ENCODE measurements around the gene IGFBP5.
A peak's percentile ranks its signal among the peaks of the same experiment; 100 is the strongest.

IGFBP5 gene

DNA sequence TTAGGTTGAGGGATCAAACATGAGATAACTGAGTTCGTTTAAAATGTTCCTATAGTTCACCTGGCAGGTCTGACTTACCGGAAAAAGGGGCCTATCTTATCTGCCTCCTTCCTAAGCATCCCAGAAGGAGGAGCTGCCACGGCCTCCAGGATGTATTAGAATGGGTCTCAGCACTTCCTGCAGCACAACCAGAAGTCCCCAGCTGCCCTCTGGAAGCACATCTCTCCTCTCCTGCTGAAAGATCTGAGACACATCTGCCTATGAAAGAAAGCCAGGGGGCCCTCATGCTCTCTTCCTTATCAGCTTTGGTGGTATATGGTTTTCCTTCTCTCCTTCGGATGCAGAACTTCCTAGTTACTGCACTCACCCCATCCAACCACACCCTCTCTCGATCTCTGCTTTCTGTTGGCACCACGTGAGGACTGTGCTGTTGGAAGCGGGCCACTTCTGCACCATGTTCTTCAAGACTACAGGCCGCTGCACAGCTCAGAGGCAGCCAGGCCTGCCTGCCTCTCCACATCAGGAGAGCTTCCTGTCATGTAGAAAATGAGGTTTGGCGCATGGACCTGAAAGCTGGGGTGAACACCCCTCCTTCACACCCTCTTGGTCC lies 6.5 kb downstream of the IGFBP5 start:
- DNase-seq (ENCODE audit: low read depth, low spot score), result peak; percentile 40

DNA sequence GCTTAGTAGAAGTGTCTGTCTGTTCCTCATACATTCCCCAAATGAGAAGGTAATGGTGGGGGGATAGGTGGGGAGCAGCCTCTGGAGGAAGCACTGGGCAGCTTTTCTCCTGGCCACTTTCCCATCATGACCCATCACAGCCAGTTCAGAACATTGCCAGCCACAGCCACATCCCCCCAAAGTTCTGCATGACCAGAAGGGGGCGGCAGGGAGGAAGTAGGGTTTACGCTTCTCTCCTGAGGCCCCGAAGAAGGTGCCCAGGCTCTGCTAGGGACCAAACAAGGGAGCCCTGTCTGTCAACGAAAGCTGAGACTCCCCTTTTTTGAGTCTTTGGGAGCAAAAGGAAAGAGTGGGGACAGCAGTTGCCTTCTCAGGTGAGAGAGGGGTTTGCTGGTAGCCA lies 7.7 kb downstream of the IGFBP5 start:
- DNase-seq (ENCODE audit: low read depth, low spot score), result no peak

DNA sequence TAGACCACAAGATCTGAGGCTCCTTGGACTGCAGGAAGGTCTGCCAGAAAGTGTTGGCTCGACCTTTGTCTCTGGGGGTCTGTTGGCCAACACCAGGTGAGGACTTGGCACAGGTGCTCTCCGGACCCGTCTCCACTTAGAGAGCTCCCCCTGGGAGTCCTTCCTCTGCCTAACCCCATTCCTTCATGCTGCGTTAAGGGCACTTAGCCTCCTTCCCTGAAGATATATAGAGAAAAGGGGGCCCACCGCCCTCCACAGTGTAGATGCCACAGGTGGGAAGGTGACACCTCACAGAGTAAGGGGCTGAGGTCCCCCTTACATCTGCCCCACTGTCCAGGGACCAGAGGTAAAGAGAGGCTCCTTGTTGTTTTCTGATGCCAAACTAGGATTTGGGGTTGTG lies 8.2 kb downstream of the IGFBP5 start:
- DNase-seq (ENCODE audit: low read depth, low spot score), result no peak

DNA sequence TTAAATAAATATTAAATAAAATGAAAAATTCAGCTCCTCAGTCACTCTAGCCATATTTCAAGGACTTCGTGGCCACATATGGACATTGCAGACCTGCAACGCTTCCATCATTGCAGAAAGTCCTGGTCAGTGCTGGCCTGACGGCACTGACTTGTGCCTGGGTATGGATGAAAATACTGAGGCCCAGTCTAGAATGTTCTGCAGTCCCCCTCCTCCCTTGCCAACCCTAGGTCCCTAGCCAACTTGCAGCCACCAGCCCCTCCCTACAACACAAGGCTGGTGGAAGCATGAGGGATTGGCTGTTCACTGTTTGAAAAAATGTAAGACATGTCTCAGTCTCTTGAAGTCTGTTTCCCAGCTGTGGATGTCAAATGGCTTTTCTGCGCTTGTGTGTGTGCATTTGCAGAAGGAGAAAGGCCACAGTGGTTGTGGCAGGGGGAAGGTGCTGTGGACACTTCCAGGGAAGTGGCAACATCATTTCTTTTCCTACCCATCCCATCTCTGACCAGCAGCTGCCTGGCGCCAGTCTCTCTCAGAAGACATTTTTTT lies 9.9 kb downstream of the IGFBP5 start:
- no peak for DNase-seq (ENCODE audit: low read depth, low spot score)

DNA sequence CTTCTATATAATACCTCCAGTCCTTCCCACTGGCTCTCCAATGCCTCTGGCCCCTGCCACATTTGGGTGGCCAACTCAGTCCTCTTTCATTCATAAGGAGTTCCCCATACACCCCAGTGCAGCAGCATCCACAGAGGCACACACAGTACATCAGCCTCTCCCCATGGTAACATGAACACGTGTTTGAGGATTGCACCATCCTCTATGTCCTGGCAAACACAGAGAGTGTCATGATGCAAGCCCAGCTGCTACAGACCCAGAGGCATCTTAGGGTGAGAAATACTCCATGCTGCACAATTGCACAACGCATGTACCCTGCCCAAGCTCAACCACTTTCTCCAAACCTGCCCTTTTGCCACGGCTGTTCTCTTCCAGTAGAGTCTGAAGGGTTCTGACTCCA lies 11.5 kb downstream of the IGFBP5 start:
- DNase-seq (ENCODE audit: low read depth, low spot score), result no peak

DNA sequence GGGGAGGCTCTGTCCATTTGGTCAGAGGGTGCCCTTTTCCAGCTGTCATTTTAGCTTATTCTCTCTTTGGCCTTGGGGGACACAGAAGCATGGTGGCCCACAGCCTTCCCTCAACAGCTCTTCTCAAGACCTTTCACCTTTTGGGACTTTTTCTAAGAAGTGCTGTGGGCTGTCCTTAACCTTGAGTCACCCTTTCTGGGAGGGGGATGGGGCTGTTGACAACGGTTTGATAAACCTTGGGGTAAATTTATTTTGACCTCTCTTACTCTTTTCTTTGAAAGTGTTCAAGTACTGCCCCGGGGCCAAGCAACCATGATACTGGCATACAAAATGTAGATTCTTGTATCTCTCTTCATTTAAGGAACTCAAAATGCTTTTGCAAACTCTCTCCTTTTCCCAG lies 13.7 kb downstream of the IGFBP5 start:
- no peak for DNase-seq (ENCODE audit: low read depth, low spot score)

DNA sequence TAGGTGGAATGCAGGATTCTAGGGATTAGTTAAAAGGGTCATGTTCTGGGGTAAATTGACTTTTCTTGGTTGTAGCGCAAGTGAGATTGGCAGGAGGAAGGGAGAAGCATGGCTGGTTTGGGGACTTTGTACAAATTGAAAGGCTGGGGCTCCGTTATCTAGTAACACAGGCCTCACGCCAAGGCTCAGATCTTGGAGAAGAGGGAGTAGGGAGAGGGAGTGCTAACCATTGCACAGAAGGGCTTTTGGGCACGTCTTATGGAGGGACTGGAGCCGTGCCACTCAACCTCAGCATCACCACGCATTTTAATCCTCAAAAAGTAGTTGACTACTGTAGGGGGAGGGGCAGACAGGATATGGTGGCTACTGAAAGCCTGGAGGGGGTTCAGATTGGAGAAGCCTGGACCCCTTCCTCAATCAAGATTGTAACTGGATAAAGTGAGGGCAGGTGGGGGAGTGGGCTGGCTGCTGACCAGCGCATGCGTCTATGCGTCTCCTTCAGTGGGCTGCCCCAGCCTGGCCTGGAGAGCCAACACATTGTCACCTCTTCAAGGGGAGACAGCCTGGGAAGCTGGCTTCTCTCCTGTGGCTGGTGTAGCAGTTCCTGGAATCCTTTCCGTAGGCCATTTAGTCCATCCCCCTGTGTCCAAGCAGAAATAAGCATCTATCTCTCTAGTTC lies 14.3 kb downstream of the IGFBP5 start:
- no peak for DNase-seq (ENCODE audit: low read depth, low spot score)

DNA sequence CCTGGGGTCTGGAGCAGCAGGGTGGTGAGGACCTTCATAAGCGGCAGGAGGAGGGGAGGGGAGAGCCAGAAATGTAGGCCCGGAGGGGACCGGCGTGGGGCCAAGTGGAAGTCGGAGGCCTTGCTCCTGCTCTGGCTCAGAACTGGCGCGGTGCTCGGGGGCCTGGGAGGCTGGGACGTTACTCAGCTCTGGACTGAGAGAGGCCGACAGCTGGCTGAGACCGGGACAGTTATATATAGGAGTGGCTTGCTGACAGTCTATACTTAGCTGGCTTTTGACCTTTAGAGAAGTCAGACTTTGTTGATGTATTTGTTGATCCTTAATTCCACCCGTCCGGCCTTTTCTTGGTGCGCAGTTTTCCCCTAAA lies 15.7 kb downstream of the IGFBP5 start:
- no peak for DNase-seq (ENCODE audit: low read depth, low spot score)

DNA sequence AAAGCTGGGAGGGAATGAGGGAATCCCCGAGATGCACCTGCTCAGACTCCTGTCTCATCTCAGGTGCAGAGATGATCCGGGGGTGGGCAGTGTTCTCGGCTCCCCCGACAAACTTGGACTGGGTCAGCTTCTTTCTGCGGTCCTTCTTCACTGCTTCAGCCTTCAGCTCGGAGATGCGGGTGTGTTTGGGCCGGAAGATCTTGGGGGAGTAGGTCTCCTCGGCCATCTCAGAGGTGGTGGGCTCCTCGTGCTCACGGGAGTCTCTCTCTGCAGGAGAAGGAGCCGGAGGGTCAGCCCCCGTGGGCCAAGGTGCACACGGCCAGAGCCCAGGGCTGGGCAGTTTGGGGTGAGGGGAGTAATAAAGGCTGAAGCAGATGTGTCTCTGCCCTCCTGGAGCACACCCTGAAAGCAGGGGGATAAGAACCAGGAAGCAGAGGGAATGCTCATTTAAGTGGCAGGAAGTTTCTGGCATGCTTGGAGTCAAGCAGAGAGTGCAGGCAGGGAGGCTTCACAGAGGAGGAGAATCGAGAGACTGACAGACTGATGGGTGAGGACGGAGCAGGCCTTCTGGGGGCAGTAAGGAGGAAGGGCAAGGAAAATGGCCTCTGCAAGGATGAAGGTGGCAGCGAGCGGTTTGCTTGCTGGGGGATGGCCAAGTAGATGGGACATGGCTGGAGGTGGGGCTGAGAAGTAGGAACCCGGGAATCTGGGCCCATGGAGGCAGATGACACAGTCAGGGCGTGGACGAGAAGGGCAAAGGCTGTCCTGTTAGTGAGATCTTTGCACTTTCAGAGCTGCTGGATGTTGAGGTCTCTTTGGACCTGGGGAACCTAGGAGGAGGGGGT lies 16.3 kb downstream of the IGFBP5 start:
- no peak for DNase-seq (ENCODE audit: low read depth, low spot score)

DNA sequence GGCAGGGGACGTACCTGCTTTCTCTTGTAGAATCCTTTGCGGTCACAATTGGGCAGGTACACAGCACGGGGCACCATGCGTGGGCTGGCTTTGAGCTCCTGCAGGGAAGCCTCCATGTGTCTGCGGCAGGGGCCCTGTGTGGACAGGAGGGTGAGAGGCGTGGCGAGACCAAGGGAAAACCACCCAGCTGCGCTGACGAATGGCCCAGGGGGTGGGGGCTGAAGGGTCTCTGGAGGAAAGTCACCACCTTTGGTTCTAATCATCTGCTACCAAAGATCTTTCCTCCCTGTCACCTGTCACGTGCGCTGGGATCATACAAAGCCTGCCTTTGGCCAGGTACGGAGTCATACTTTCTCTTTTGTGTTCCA lies 17.3 kb downstream of the IGFBP5 start:
- no peak for DNase-seq (ENCODE audit: low read depth, low spot score)

DNA sequence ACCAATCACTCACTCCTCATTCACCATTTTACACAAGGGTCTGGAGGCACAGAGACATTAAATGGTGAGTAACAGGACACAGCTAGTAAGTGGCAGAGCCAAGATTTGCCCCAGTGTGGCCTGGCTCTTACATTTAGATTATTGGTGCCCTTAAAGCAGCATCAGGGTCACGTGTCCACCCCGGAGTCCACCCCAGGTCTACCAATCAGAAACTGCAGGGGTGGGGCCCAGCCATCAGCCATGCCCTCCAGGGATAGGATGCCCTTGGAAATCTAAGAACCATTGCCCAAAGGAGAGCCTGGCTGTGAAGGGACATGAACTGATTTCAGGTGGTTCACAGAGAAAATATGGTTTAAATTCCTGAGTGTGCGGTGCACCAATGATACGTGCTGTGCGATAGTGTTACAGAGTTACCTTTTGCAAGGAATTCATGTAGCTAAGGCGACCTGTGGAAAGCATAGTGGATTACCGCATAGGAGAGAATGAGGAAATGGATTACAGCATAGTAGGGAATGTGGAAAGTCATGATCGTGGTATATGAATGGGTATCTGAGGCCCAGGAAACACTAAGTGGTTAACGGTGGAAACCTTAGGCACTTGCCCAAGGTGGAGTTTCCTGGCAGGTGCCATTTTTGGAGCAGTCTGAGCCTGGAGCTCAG lies 17.8 kb downstream of the IGFBP5 start:
- no peak for DNase-seq (ENCODE audit: low read depth, low spot score)

DNA sequence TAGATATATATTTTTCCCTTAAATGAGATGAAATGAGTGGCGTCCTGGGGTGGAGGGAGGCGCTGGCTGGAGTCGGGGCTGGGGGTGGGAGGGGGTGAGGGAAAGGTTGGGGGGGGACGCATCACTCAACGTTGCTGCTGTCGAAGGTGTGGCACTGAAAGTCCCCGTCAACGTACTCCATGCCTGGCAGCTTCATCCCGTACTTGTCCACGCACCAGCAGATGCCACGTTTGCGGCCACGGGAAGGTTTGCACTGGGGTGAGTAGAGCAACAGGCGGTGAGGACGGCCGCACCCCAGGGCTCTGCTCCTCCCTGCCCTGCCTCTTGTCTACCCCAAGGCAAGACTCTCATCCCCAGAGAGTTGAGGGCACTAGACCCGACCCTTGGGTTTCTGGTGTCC lies 18.7 kb downstream of the IGFBP5 start:
- no peak for DNase-seq (ENCODE audit: low read depth, low spot score)

DNA sequence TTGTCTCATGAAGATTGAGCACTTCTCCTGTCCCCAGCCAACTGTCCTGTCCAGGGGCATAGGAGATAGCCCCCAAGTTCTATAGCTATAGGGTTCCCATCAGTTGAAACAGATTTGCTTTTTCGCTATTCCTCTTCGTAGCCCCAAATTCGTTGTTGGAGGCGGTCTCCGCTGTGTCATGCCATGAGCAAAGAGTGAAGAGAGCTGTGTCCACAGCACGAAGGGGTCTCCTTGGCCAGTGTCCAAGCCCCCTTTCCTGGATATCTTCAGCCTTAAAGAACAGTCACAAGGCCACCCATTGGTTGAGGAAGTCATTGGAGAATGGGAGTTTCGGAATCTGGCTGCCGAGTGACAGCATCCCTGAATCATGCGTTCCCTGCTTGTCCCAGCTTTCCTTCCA lies 21.0 kb downstream of the IGFBP5 start:
- DNase-seq (ENCODE audit: low read depth, low spot score), result no peak

DNA sequence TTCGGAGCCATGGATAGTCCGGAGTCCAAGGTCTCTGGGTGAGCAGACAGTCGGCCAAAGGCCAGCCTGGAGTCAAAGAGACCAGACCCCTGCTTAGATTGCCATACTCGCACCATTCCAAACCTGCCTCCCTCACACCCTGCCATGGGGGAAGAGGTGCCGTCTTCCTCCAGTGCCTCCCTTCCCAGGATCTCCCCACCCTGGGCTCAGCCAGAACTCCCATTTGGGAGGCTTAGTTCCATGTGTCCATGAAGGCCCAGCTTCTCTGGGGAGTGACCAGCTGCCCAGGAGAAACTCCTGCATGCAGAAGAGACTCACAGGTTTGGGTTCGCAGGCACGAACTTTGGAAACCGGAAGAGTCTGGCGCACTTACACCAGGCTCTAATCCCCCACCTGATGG lies 21.7 kb downstream of the IGFBP5 start:
- DNase-seq (ENCODE audit: low read depth, low spot score), result no peak

DNA sequence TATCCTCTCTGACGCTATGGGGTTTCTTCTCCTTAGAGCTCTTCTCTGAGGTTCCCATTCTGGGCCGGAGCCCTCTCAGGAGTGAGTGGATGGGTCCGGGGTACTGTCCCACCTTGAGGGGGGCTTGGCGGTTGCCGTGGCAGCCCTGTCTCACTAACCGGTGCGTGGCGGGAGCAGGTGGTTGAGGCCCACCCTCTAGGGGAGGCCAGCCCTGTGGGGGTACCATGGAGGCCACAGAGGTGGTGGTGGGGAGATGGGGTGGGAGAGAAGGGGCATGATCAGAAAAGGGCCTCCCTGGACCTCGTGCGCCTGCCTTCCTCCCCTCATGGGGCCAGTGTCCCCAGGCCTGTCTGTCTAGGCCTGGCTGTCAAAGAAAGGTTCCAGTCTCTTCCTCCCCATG lies 22.3 kb downstream of the IGFBP5 start:
- DNase-seq (ENCODE audit: low read depth, low spot score), result no peak

DNA sequence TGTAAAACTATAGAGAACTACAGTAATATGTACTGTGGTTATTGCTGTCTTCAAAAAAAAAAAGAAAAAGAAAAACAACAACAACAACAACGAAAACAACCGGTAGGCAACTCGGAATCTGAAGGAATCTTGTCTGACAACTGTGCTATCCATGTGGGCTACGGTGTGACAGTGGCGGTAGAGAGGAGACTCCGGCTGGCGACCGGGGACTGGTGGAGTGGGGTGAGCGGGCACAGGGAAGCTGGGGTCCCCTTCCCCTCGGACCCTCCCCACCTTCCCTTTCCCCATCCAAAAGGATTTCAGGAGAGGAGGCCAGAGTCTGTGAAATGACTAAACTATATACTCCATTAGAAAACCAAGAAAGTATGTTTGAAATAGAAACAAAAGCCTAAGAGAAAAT lies 22.9 kb downstream of the IGFBP5 start:
- no peak for DNase-seq (ENCODE audit: low read depth, low spot score)

DNA sequence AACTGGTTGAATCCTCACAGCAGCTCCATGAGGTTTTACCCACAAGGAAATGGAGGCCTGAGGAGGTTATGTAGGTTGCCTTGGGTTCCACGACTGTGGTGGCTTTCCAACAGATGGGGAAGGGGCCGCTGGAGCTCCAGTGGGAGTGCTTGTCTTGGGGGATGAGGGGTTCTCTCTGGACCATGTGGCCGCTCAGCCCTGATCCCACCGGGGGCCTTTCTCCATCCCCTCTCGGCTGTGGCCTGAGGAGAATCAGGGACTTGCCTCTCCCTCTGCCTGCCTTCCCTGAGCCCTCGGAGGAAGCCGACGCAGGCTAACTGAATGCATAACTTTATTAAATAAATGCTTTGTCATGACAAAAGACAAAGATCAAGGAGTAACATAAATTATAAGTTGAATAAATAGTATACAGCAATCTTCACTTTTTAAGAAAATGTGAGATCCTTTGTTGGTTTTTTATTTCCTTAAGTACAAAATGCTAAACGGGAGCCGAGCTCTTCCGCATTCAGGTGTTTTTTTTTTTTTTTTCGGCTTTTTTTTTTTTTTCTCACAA lies 23.5 kb downstream of the IGFBP5 start:
- DNase-seq (ENCODE audit: low read depth, low spot score), result no peak

DNA sequence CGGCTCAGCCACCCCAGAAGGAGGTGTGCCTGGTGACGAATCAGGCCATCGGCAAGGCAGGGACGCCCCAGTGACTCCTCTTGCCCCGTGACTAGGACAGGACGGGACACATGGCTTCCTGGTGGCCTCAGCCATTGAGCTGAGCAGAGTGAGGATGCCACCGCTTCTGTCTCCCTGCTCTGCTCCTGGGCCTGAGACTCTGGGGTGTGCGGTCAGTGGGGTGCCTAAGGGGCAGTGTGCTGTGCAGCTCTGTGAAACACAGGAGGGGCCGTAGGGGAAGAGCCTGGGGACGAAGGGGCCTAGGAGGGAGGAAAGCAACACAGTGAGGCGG lies 24.3 kb downstream of the IGFBP5 start:
- DNase-seq (ENCODE audit: low read depth, low spot score), result no peak

DNA sequence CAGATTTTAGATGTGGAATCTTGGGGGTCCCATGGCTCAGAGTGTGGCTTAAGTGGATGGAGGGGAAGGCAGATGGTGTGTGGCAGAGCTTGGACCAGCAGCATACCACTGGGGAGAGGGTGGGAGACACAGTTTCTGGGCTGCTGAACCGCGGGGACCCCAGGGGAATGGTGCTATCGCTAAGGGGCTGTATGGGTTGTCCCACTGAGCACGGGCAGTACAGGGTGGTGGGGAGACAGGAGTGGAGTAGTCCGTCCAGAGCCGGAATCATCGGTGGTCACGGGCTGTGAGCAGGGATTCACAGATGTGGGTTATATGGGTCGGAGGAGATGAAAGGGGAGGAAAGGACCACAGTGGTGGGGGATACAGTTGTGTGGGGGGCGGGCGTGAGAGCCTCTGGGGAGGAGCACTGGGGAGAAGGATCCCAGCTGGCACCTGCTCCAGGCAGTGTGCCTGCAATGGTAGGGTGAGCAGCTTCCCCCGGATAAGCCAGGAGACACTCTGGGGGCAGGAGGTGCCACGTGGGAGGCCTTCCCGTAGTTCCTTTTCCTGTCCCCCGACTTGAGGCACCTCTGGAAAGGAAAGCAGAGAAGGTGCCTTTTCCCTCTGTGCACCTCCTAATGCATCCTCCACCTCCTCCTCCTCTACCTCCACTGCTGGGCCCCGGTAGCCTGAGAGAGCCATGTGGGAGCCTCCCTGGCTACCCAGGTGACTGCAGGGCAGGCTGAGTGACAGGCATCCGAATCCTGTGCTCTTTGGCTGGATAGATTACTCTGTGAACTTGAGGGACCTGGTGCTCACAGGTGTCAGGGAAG lies 24.9 kb downstream of the IGFBP5 start:
- no peak for DNase-seq (ENCODE audit: low read depth, low spot score)

DNA sequence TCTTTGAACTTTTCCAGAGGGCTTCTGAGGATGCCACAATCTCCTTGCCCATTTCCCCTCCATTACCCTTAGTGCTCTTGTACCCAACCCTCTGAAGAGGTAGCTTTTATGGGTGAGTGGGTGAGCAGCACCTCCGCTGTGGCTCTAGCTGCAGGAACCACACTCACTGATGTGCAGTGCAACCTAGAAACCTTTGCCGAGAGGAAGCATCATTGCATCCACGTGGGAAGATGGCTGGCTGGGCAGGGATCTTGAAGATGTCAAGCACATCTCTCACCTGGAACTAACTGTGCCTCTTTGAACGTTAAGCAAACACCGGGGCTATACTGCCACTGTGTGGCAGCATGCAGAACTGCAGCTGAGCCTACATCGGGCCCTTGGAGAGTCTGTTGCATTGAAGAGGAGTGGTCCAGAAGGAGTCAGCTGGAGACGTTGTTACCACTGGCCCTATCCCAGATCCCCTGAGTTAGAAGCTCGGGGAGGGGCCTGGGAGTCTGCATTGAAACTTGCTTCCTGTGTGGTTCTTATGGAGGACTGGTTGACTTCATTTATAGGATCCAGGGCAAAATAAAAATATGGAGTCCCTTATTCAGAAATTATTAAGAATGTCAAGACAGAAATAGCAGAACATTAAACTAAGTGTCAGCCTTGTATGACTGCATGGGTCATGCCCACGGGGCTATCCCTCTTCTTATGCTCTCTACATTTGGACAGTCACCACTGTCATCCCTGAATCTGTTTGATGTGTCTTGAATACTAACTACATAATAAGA lies 28.7 kb downstream of the IGFBP5 start:
- DNase-seq (ENCODE audit: low read depth, low spot score), result peak; percentile 87
